GM12878 (cell line): Measurements from ENCODE around the gene KRTAP10-6. TPM values are rescaled to one million over a fixed set of nuclear protein-coding genes. Genes with fewer than 3 reads are reported as not detected.

ENCODE experiments used
- ATAC-seq: fragments of 200-7000 bp; cut with Tn5 transposase; 3 replicates; pipeline ENCODE4 v1.9.1; 2020; ENCODE audit warnings: mild to moderate bottlenecking, moderate library complexity
- BruUV-seq: library from RNA; stranded (reverse); fragments of 400-500 nt; replicated peaks from 2 replicates; lab custom pipeline; 2021; lab: Mats Ljungman, UMichigan
- CTCF ChIA-PET: fragments of 300-600 bp; sonication (Branson Sonifier 250); formaldehyde crosslinking; extraction: SDS; loops from one replicate; lab custom pipeline; 2021; ENCODE audit warnings: inconsistent platforms; lab: Yijun Ruan, JAX
- POLR2A ChIA-PET: fragments of 350-600 bp; formaldehyde crosslinking; extraction: SDS; loops from one replicate; lab custom pipeline; 2021; ENCODE audit warnings: inconsistent platforms; lab: Charles Lee
- RAD21 ChIA-PET: fragments of 300-600 bp; sonication (Branson Sonifier 250); formaldehyde crosslinking; loops from one replicate; lab custom pipeline; 2023; ENCODE audit warnings: antibody characterized with exemption; ENCODE audit not compliant: unreplicated experiment; lab: Charles Lee
- SMC1A ChIA-PET: fragments of 300-600 bp; sonication (Branson Sonifier 250); formaldehyde crosslinking; loops from one replicate; lab custom pipeline; 2023; ENCODE audit not compliant: unreplicated experiment, uncharacterized antibody; lab: Charles Lee
- DNase-seq: peaks from one replicate; pipeline ENCODE4 v3.0.0-alpha.2; 2011; ENCODE audit warnings: low read depth, low spot score
- FAIRE-seq: peaks from 3 replicates; lab custom pipeline; 2011; peaks lifted over from hg19 to GRCh38; lab: Jason Lieb, UNC
- H2AFZ ChIP-seq: 2 replicates; pipeline ENCODE4 v1.6.0; 2011; ENCODE audit warnings: low read depth, low read length, control low read depth; ENCODE audit not compliant: control insufficient read depth
- H3K27ac ChIP-seq: 2 replicates; pipeline ENCODE4 v1.5.1; 2011; ENCODE audit warnings: control low read depth; ENCODE audit not compliant: control insufficient read depth, insufficient read depth
- H3K27me3 ChIP-seq, 2 experiments: replicated peaks in 1 of 2; 2 replicates each; pipeline versions ENCODE4 v1.6.0 to v1.6.1; 2011; ENCODE audit warnings: low read length in 1 of 2; ENCODE audit not compliant: control insufficient read depth in 2 of 2, insufficient read depth in 2 of 2
- H3K36me3 ChIP-seq, 2 experiments: 2 replicates each; pipeline ENCODE4 v1.5.1; 2011; ENCODE audit warnings: low read length in 1 of 2; ENCODE audit not compliant: control insufficient read depth in 2 of 2, insufficient read depth in 2 of 2
- H3K4me1 ChIP-seq: 2 replicates; pipeline ENCODE4 v1.6.1; 2011; ENCODE audit warnings: mild to moderate bottlenecking, low read length, moderate library complexity, mixed read lengths; ENCODE audit not compliant: control insufficient read depth, insufficient read depth
- H3K4me2 ChIP-seq: 2 replicates; pipeline ENCODE4 v1.6.0; 2011; ENCODE audit warnings: control low read depth; ENCODE audit not compliant: control insufficient read depth, insufficient read depth
- H3K4me3 ChIP-seq: fragments of 200-600 bp; sonication (generic); 2 replicates; pipeline ENCODE4 v1.5.1; 2016
- H3K79me2 ChIP-seq: 2 replicates; pipeline ENCODE4 v1.6.0; 2011; ENCODE audit warnings: low read length; ENCODE audit not compliant: control insufficient read depth, insufficient read depth
- H3K9ac ChIP-seq: 2 replicates; pipeline ENCODE4 v1.8.0; 2011; ENCODE audit warnings: low read length, control low read depth, mixed read lengths; ENCODE audit not compliant: control insufficient read depth, insufficient read depth
- H3K9me3 ChIP-seq: replicated peaks from 3 replicates; pipeline ENCODE4 v1.5.1; 2011; ENCODE audit warnings: mild to moderate bottlenecking, low read length; ENCODE audit not compliant: control insufficient read depth, insufficient read depth
- H4K20me1 ChIP-seq: 2 replicates; pipeline ENCODE4 v1.6.0; 2011; ENCODE audit not compliant: control insufficient read depth, insufficient read depth
- BCLAF1 ChIP-seq: fragments of 450-650 bp; IDR thresholded peaks from 2 replicates; pipeline ENCODE4 v1.6.1; 2017; ENCODE audit warnings: antibody characterized with exemption, mild to moderate bottlenecking, moderate library complexity
- ELK1 ChIP-seq: IDR thresholded peaks from 2 replicates; pipeline ENCODE4 v1.6.1; 2012; ENCODE audit warnings: low read depth, low read length, improper control_type of control experiment
- MEF2A ChIP-seq: IDR thresholded peaks from 2 replicates; pipeline ENCODE4 v1.6.1; 2011; ENCODE audit warnings: low read depth, mild to moderate bottlenecking, low read length, moderate library complexity; ENCODE audit not compliant: insufficient read depth
- MLLT1 ChIP-seq: fragments of 450-650 bp; IDR thresholded peaks from 2 replicates; pipeline ENCODE4 v1.6.1; 2016; ENCODE audit warnings: mild to moderate bottlenecking
- SMARCA5 ChIP-seq: fragments of 450-650 bp; IDR thresholded peaks from 2 replicates; pipeline ENCODE4 v1.6.1; 2017; ENCODE audit warnings: mild to moderate bottlenecking
- SUZ12 ChIP-seq: fragments of 200-600 bp; sonication (generic); IDR thresholded peaks from one replicate; pipeline ENCODE4 v1.6.1; 2018; ENCODE audit warnings: antibody characterized with exemption, mild to moderate bottlenecking; ENCODE audit not compliant: unreplicated experiment
- TCF12 ChIP-seq: IDR thresholded peaks from 2 replicates; pipeline ENCODE4 v1.6.1; 2011; ENCODE audit warnings: low read depth, mild to moderate bottlenecking, low read length
- WGBS: methylation state at CpG from one replicate; pipeline ENCODE4 v1.1.6; 2016; ENCODE audit warnings: low lambda C conversion rate; ENCODE audit not compliant: insufficient replicate concordance, insufficient coverage; ENCODE audit errors: missing lambda C conversion rate; 5-methylcytosine and 5-hydroxymethylcytosine counted together
- in situ Hi-C: fragments of 300-500 bp; cut with MboI; formaldehyde crosslinking; loops from 9 replicates; pipeline ENCODE4 v1.14.3; 2018; ENCODE audit warnings: mixed read lengths
- intact Hi-C: fragments of 100-400 bp; cut with micrococcal nuclease; formaldehyde crosslinking; loops from one replicate; pipeline ENCODE4 v1.14.2; 2022; ENCODE audit not compliant: unreplicated experiment
- polyA plus RNA-seq, 11 experiments: library from polyadenylated mRNA; depleted of rRNA in 4 of 11; unstranded in 6 of 11; stranded (reverse) in 5 of 11; fragments of >200 nt; fragmentation: Nextera tagmentation in 4 of 11; fragmentation: Illumina TruSeq in 1 of 11; extraction: Ambion mirVana in 4 of 11; extraction: Trizol in 1 of 11; gene quantifications; 1 replicate in 1 of 11; 2 replicates in 10 of 11; pipeline versions ENCODE4 v1.2.1 to v1.2.3, GENCODE V29; 2011 to 2016; ENCODE audit warnings: inconsistent platforms in 2 of 11, missing spikeins in 2 of 11, low read depth in 1 of 11
- total RNA-seq, 4 experiments: library from RNA; depleted of rRNA in 3 of 4; stranded (reverse); fragments of >200 nt in 3 of 4; fragmentation: Illumina TruSeq in 1 of 4; extraction: Trizol in 1 of 4; gene quantifications; 2 replicates each; pipeline versions ENCODE4 v1.2.1 to v1.2.3, GENCODE V29; 2013 to 2021

Gene KRTAP10-6
- total and polyA plus RNA-seq, 10 of the 15 experiments (the other 5 are each of a cell fraction or from before 2014, with no cell fraction given), result not detected

GRCh38 chr21:44551340-44551961, 40.9 kb downstream of the KRTAP10-6 start, which contains the start of gene KRTAP10-2:
TSS of gene KRTAP10-2 (minus strand) at chr21:44551505. CDS start at chr21:44551458, 47 bp downstream.
- intact Hi-C loops, result no loop called here
- Histone ChIP-seq H3K4me2 (no peak within 1 kb of the TSS), H3K79me2 (no peaks in the 10 kb centered on the region), H3K4me3 (no peak within 1 kb of the TSS), H3K36me3 (no peaks in the 10 kb centered on the region), H3K9ac (no peak within 1 kb of the TSS), H2AFZ (no peak within 1 kb of the TSS), H3K27me3 (no peaks in the 10 kb centered on the region), H3K4me1 (no peaks in the 10 kb centered on the region), H3K9me3 (no peaks in the 10 kb centered on the region; the same call in 2 of the 3 replicates), H4K20me1 (no peaks in the 10 kb centered on the region), H3K27ac (no peak within 1 kb of the TSS)
- in situ Hi-C loops, result no loop called here
- ATAC-seq, result no peak
- ChIA-PET SMC1A (no interaction called here), POLR2A (no interaction called here), CTCF (no interaction called here), RAD21 (no interaction called here)
- BruUV-seq, result no TSS peak
- DNase-seq, result no peak
- TF ChIP-seq MEF2A, result no peak
- TF ChIP-seq SUZ12, result no peak
- TF ChIP-seq SMARCA5, result no peak
- FAIRE-seq, result no peak
- 22% methylated on average over 16 of the region's 17 CpGs for WGBS

- Histone ChIP-seq H3K79me2 (no peaks in the 10 kb centered on the region), H3K27me3 (no peaks in the 10 kb centered on the region), H3K9ac (no peak overlapping the region), H3K27ac (no peak overlapping the region), H3K36me3 (no peaks in the 10 kb centered on the region), H4K20me1 (no peaks in the 10 kb centered on the region), H2AFZ (no peak overlapping the region), H3K4me2 (no peak overlapping the region), H3K9me3 (no peaks in the 10 kb centered on the region; the same call in 2 of the 3 replicates), H3K4me3 (no peak overlapping the region), H3K4me1 (no peaks in the 10 kb centered on the region)
- ChIA-PET POLR2A (no interaction called here), SMC1A (no interaction called here), CTCF (no interaction called here), RAD21 (no interaction called here)
- no peak for DNase-seq
- WGBS, result 17% methylated on average over 10 of the region's 10 CpGs
- FAIRE-seq, result no peak
- BruUV-seq, result no TSS peak
- no peak for ATAC-seq
- intact Hi-C loops, result no loop called here
- in situ Hi-C loops, result no loop called here
- TF ChIP-seq MLLT1, result no peak
- no peak for TF ChIP-seq TCF12
- no peak for TF ChIP-seq BCLAF1
- no peak for TF ChIP-seq ELK1
Measured at GRCh38 chr21:44550807-44551206, 41.5 kb downstream of the KRTAP10-6 start.
